Subcutaneous abdominal adipose tissue (tissue), 5 donors: ENCODE measurements around the gene IL10RB.
"Not testable (repeated sequence)": the region's sequence is repeated elsewhere in the genome, so short reads cannot be mapped to it uniquely, and the experiment has no call there.

Experiments
- H3K27ac ChIP-seq: one replicate; pipeline ENCODE4 v1.7.0; 2013; ENCODE audit warnings: low read depth, mild to moderate bottlenecking, inconsistent platforms, low read length, moderate library complexity
- H3K27me3 ChIP-seq, 5 donors: one replicate each; pipeline ENCODE4 v1.7.0; 2013; ENCODE audit warnings: low read length in 5 of 5, inconsistent platforms in 1 of 5; ENCODE audit not compliant: control insufficient read depth in 5 of 5, insufficient read depth in 4 of 5
- H3K36me3 ChIP-seq, 5 donors: one replicate each; pipeline ENCODE4 v1.7.0; 2013; ENCODE audit warnings: low read length in 5 of 5; ENCODE audit not compliant: control insufficient read depth in 5 of 5, insufficient read depth in 5 of 5
- H3K4me1 ChIP-seq, 5 donors: one replicate each; pipeline ENCODE4 v1.7.0; 2013; ENCODE audit warnings: low read length in 5 of 5, mild to moderate bottlenecking in 3 of 5, moderate library complexity in 1 of 5; ENCODE audit not compliant: control insufficient read depth in 5 of 5, insufficient read depth in 5 of 5
- H3K4me3 ChIP-seq, 5 donors: one replicate each; pipeline ENCODE4 v1.7.0; 2013; ENCODE audit warnings: low read length in 5 of 5, low read depth in 1 of 5
- H3K9ac ChIP-seq, 5 donors: one replicate each; pipeline ENCODE4 v1.7.0; 2013; ENCODE audit warnings: low read length in 5 of 5, mild to moderate bottlenecking in 4 of 5, moderate library complexity in 3 of 5
- H3K9me3 ChIP-seq, 5 donors: one replicate each; pipeline ENCODE4 v1.7.0; 2013; ENCODE audit warnings: low read length in 5 of 5; ENCODE audit not compliant: control insufficient read depth in 5 of 5
- donor health status: healthy.
- donor health status: healthy.
- donor health status: healthy.
- donor health status: healthy.
- donor health status: healthy.

IL10RB gene

GRCh38 chr21:33266050-33266788 lies at the start of gene IL10RB:
Gene IL10RB (plus strand): TSS chr21:33266367. CDS start chr21:33266466, 99 bp downstream.
- Histone ChIP-seq H3K4me3 (peak within 1 kb of the TSS; percentile 72 to 86 (median 77)), H3K9ac (peak within 1 kb of the TSS; percentile 48 to 90 (median 86)), H3K27ac (peak within 1 kb of the TSS; percentile 81), H3K4me1 (peaks cover 2 to 45% (median 32%) of the 10 kb centered on the region in 5 donors), H3K36me3 (peaks cover 2 to 38% (median 21%) of the 10 kb centered on the region in 5 donors), H3K27me3 (no peaks in the 10 kb centered on the region), H3K9me3 (no peaks in the 10 kb centered on the region)

DNA sequence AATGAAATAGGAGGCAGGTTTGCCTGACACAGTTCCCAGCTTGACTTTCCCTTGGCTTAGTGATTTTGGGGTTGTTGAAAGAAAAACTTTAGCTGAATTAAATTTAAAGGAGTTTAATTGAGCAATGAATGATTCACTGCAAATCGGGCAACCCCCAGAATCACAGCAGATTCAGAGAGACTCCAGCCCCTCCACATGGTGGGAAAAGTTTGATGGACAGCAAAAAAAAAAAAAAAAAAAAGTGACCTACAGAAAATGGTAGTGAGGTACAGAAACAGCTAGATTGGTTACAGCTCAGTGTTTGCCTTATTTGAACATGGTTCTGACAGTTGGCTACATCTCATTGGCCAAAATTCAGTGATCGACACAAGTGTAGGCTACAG lies 49.0 kb upstream of the IL10RB start:
- Histone ChIP-seq H3K27me3 (no peaks in the 10 kb centered on the region), H3K9me3 (peaks cover 0 to 9% (median 2%) of the 10 kb centered on the region in 5 donors), H3K4me1 (peaks cover 10 to 37% (median 29%) of the 10 kb centered on the region in 5 donors), H3K27ac (no peak overlapping the region), H3K9ac (no peak overlapping the region), H3K4me3 (no peak overlapping the region), H3K36me3 (no peaks in the 10 kb centered on the region)

DNA sequence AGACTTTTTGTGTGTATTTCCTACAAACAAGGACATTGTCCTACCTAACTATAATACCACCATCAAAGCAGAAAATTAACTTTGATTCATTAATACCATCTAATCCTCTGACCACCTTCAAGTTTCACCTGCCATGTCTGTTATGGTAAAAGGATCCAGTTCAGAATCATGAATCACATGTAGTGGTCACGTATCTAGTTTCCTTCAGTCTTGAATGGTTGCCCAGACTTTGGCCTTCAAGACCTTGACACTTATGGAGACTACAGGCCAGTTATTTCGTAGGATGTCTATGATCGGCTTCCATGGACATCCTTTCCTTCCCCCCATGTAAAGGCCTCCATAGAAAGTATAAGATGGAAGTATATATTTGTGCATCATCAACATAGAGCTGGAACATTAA lies 46.9 kb upstream of the IL10RB start:
- no peaks in the 10 kb centered on the region for H3K36me3 ChIP-seq
- H3K4me3 ChIP-seq: no peak overlapping the region
- H3K9me3 ChIP-seq: peaks cover 0 to 10% (median 4%) of the 10 kb centered on the region in 5 donors
- peaks cover 10 to 29% (median 23%) of the 10 kb centered on the region in 5 donors for H3K4me1 ChIP-seq
- H3K27me3 ChIP-seq: no peaks in the 10 kb centered on the region
- H3K9ac ChIP-seq: no peak overlapping the region
- H3K27ac ChIP-seq: no peak overlapping the region

GRCh38 chr21:33219954-33220353 lies 46.2 kb upstream of the IL10RB start:
- Histone ChIP-seq H3K27me3 (no peaks in the 10 kb centered on the region), H3K9me3 (peaks cover 0 to 10% (median 4%) of the 10 kb centered on the region in 5 donors), H3K4me1 (peaks cover 10 to 25% (median 17%) of the 10 kb centered on the region in 5 donors), H3K27ac (no peak overlapping the region), H3K36me3 (no peaks in the 10 kb centered on the region), H3K4me3 (no peak overlapping the region), H3K9ac (no peak overlapping the region)

DNA sequence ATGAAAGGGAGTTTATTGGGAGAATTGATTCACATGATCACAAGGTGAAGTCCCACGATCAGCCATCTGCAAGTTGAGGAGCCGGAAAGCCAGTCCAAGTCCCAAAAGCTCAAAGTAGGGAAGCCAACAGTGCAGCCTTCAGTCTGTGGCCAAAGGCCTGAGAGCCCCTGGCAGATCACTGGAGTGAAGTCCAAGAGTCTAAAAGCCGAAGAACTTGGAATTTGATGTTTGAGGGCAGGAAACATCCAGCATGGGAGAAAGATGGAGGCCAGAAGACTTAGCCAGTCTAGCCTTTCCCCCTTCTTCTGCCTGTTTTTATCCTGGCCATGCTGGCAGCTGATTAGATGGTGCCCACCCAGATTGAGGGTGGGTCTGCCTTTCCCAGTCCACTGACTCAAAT lies 40.8 kb upstream of the IL10RB start:
- H3K27ac ChIP-seq: not testable (repeated sequence)

DNA sequence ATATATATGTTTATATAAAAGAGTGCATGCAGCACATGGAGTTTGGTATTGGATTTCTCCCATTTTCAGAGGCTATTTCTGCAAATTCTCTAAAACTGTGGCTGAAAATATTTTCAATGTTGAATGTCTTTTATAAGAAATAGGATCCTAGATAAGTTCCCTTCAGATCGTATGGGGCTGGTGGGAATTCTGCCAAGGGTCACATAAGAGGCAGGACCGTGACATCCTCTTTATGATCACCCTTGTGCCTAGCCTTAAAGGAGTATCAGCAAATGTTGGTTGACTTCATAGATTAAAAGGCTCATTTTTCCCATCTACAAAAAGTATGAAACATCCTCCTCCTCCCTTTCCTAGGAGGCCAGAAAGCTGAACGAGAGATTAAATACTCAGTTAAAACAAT lies 37.7 kb upstream of the IL10RB start:
- Histone ChIP-seq H3K4me3 (no peak overlapping the region), H3K9me3 (no peaks in the 10 kb centered on the region), H3K36me3 (no peaks in the 10 kb centered on the region), H3K27me3 (peaks cover 0 to 2% (median 0%) of the 10 kb centered on the region in 5 donors), H3K27ac (no peak overlapping the region), H3K4me1 (peaks cover 7 to 34% (median 31%) of the 10 kb centered on the region in 5 donors), H3K9ac (no peak overlapping the region)

More for the DNA sequence above, 40.8 kb upstream of the IL10RB start:
- not testable (repeated sequence) for H3K9ac ChIP-seq, H3K27me3 ChIP-seq, H3K9me3 ChIP-seq, H3K4me3 ChIP-seq, H3K36me3 ChIP-seq, H3K4me1 ChIP-seq

- H3K27ac ChIP-seq: no peak overlapping the region
Measured at GRCh38 chr21:33229099-33229783, 36.9 kb upstream of the IL10RB start.

DNA sequence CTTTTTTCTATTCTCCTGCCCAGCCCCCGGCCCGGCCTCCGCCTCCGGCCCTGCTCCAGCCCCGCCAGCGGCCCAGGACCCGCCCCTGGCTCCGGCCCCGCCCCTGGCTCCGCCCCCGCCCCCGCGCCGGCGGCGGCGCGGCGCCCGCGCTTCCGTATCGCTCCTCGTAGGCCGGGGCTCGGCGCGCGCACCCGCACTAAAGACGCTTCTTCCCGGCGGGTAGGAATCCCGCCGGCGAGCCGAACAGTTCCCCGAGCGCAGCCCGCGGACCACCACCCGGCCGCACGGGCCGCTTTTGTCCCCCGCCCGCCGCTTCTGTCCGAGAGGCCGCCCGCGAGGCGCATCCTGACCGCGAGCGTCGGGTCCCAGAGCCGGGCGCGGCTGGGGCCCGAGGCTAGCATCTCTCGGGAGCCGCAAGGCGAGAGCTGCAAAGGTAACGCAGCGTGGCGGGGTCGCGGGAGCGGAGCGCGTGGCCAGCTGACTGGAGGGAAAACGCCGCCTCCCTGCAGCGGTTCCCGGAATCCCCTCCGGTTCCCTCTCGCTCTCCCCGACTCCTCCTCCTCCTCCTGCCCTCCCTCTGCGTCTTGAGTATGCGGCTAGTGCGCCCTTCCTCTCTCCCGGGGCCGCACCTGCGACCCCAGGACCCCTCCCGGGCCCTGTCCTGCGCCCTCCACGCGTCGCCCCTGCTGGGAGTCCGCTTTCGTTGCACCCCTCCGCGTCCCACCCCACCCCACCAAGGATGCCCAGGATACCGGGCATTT lies 36.2 kb upstream of the IL10RB start, which contains the start of gene IFNAR2:
Gene IFNAR2, plus strand, starts transcription at position 155 of the 761 bp plus-strand sequence. CDS start 11,985 bp downstream, outside the sequence.
- Histone ChIP-seq H3K4me3 (peak within 1 kb of the TSS; percentile 85 to 95 (median 91)), H3K9ac (peak within 1 kb of the TSS; percentile 91 to 97 (median 92)), H3K27ac (peak within 1 kb of the TSS; percentile 93), H3K27me3 (peaks cover 0 to 2% (median 0%) of the 10 kb centered on the region in 5 donors), H3K36me3 (no peaks in the 10 kb centered on the region), H3K9me3 (no peaks in the 10 kb centered on the region), H3K4me1 (peaks cover 7 to 42% (median 35%) of the 10 kb centered on the region in 5 donors)

More at GRCh38 chr21:33229099-33229783, 36.9 kb upstream of the IL10RB start:
- Histone ChIP-seq H3K36me3 (no peaks in the 10 kb centered on the region), H3K27me3 (peaks cover 0 to 2% (median 0%) of the 10 kb centered on the region in 5 donors), H3K4me3 (peak overlapping the region; percentile 53 to 62 (median 56)), H3K9me3 (no peaks in the 10 kb centered on the region), H3K4me1 (peaks cover 7 to 36% (median 35%) of the 10 kb centered on the region in 5 donors), H3K9ac (peak overlapping the region in 4 of 5 donors; percentile 66 to 97 (median 76))

GRCh38 chr21:33230545-33231324 lies 35.4 kb upstream of the IL10RB start:
- peaks cover 7 to 44% (median 35%) of the 10 kb centered on the region in 5 donors for H3K4me1 ChIP-seq

More at GRCh38 chr21:33230545-33231324, 35.4 kb upstream of the IL10RB start:
- H3K27ac ChIP-seq: peak overlapping the region; percentile 93
- H3K9ac ChIP-seq: peak overlapping the region; percentile 91 to 97 (median 92)
- peaks cover 0 to 2% (median 0%) of the 10 kb centered on the region in 5 donors for H3K27me3 ChIP-seq
- peak overlapping the region; percentile 85 to 95 (median 91) for H3K4me3 ChIP-seq
- no peaks in the 10 kb centered on the region for H3K9me3 ChIP-seq
- H3K36me3 ChIP-seq: no peaks in the 10 kb centered on the region
